HG03432 (cell line): ENCODE data around the gene MTERF4.

Source experiments
- ATAC-seq: cut with Tn5 transposase; IDR thresholded peaks from one replicate; pipeline ENCODE4 v1.9.1; 2021; ENCODE audit warnings: mild to moderate bottlenecking, moderate library complexity; ENCODE audit not compliant: unreplicated experiment

MTERF4 gene

DNA sequence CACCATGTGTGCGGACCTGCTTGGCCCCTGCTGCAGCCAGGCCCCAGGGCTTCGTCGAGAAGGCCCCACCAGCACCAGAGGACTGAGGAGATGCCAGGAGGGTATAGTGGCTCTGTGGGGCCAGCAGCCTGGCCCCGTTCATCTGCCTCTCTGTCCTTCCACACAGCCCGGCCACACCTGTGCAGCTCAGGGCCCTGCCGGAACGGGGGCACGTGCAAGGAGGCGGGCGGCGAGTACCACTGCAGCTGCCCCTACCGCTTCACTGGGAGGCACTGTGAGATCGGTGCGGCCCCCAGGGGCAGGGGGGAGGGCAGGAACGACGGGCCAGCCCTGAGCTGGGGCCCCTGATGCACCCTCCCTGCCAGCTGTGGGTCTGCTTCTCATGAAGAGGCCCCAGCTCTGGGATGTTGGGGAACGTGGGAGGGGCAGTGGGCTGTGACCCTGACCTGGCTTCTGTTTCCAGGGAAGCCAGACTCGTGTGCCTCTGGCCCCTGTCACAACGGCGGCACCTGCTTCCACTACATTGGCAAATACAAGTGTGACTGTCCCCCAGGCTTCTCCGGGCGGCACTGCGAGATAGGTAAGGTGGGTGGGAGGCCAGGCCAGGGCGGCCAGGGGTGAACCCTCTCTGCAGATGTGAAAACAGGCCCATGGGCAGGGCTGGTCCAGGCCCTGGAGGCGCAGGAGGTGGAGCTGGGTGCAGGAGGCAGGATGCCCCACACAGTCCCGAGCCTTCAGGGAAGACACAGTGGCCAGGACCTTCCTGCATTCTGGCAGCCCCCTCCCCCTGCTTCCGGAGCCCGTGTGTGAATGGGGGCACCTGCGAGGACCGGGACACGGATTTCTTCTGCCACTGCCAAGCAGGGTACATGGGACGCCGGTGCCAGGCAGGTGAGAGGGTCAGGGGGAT lies 50.3 kb downstream of the MTERF4 start:
- no peak for ATAC-seq

DNA sequence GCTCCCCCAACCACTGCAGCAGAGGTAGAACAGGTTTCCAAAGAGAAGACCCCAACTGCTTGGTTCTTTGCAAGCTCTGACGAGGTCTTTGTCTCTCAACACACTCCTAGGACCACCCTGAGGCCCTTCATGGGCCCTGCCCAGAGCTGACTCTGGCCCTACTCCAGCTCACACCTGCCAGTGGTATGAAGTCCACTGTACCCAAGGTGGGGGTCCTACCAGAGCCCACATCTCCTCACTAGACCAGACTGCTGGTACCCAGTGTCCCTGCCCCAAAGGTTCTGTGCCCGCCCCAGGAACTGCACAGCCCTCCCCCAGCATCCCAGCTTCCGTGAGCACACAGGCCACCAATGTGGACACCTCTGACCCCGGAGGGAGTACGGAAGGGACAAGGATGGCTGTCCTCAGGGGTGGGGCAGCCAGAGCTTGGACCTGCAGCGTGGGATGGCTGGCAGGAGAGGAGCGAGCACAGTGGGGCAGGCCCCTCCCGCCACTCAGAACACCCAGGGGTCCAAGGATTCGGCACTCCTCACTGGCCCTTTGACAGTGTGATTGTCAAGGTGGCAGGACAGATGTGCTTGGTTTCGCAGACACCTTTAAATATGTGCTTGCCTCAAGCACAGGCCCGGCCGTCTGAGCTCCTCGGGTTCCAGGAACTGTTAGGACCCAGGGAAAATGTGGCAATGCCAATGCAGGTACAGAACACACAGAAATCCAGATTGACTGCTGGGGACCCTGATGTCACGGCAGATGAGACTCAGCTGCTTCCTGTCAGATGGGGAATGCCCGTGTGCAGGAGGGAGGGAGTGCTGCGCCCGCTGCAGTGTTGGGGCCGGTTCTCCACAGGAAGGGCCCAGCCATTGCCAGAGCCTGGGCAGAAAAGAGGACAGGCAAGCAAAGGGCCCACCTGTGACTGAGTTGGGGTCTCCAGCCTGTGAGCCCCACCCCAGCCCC lies 51.2 kb downstream of the MTERF4 start:
- ATAC-seq = no peak

- no peak for ATAC-seq
Observed at GRCh38 chr2:241049739-241050623, 52.1 kb downstream of the MTERF4 start.

DNA sequence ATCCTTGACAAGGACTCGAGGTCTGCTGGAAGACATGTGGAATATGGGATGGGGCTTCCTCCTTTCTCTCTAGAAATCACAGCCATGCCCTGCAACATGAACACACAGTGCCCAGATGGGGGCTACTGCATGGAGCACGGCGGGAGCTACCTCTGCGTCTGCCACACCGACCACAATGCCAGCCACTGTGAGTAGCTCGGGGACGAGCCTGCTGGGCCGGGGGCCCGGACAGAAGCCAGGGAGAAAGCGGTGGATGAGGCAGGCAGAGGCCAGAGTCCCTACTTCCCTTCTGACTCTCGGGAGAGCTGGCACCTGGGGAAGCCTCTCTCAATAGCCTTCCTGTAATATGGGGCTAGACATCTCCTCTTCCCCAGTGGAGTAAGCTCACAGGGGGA lies 53.1 kb downstream of the MTERF4 start:
- no peak for ATAC-seq

- no peak for ATAC-seq
Observed at GRCh38 chr2:241048149-241048948, 53.7 kb downstream of the MTERF4 start.

GRCh38 chr2:241047253-241048010 lies 54.7 kb downstream of the MTERF4 start:
- no peak for ATAC-seq
